Hypothalamus (tissue), 51 donors: ENCODE data around the gene GPR34.
"Not testable (repeated sequence)": the region's sequence is repeated elsewhere in the genome, so short reads cannot be mapped to it uniquely, and the experiment has no call there.

ENCODE experiments used
- DNase-seq, 51 donors: peaks; one replicate each; lab custom pipeline; 2025; lab: John Stamatoyannopoulos, UW

The GPR34 gene

GRCh38 chrX:41692162-41692749 lies 3.5 kb downstream of the GPR34 start:
- no peak for DNase-seq

GRCh38 chrX:41693024-41693423 lies 4.3 kb downstream of the GPR34 start:
- no peak for DNase-seq

GRCh38 chrX:41695426-41695825 lies 6.7 kb downstream of the GPR34 start:
- no peak for DNase-seq

GRCh38 chrX:41703574-41704029 lies 14.8 kb downstream of the GPR34 start:
- DNase-seq = no peak

GRCh38 chrX:41705042-41705441 lies 16.3 kb downstream of the GPR34 start:
- no peak for DNase-seq

- peak in 5 of 51 donors; percentile 0 to 2 (median 0) for DNase-seq
Measured at GRCh38 chrX:41705680-41706374, 17.1 kb downstream of the GPR34 start.

- DNase-seq = no peak
Measured at GRCh38 chrX:41707218-41707617, 18.4 kb downstream of the GPR34 start.

GRCh38 chrX:41708486-41708885 lies 19.7 kb downstream of the GPR34 start:
- DNase-seq = no peak

GRCh38 chrX:41711021-41711667 lies 22.4 kb downstream of the GPR34 start:
- no peak for DNase-seq

GRCh38 chrX:41716222-41716621 lies 27.4 kb downstream of the GPR34 start:
- no peak for DNase-seq

- DNase-seq = no peak
Measured at GRCh38 chrX:41716767-41717473, 28.1 kb downstream of the GPR34 start.

GRCh38 chrX:41718481-41719235 lies 29.9 kb downstream of the GPR34 start:
- peak in 3 of 51 donors; percentile 5 to 25 (median 18) for DNase-seq

- DNase-seq = not testable (repeated sequence)
Measured at GRCh38 chrX:41719610-41720009, 30.8 kb downstream of the GPR34 start.

GRCh38 chrX:41720125-41720779 lies 31.5 kb downstream of the GPR34 start:
- peak in 3 of 51 donors; percentile 0 to 5 (median 1) for DNase-seq

- no peak for DNase-seq
Measured at GRCh38 chrX:41721590-41721989, 32.8 kb downstream of the GPR34 start.

- no peak for DNase-seq
Measured at GRCh38 chrX:41722214-41722613, 33.4 kb downstream of the GPR34 start.

- DNase-seq = no peak
Measured at GRCh38 chrX:41722816-41723618, 34.2 kb downstream of the GPR34 start.

- DNase-seq = no peak
Measured at GRCh38 chrX:41723826-41724225, 35.1 kb downstream of the GPR34 start, which contains the start of gene GPR82. GPR82 (plus strand) TSS chrX:41724181; CDS start chrX:41727027, 2,846 bp downstream.

GRCh38 chrX:41728125-41728524 lies 39.4 kb downstream of the GPR34 start:
- DNase-seq = no peak
